DMS53 treated with DMSO at 0.1 percent for 48 hours (cell line): ENCODE measurements around the gene CNTD1.
"Not testable (repeated sequence)": the region's sequence is repeated elsewhere in the genome, so short reads cannot be mapped to it uniquely, and the experiment has no call there.

Experiments used
- DNase-seq: peaks from one replicate; lab custom pipeline; 2025; ENCODE audit not compliant: unreplicated experiment; lab: John Stamatoyannopoulos, UW

CNTD1 gene

GRCh38 chr17:42798383-42799380, at the start of gene CNTD1, which contains the start of gene COA3:
Gene CNTD1, plus strand, starts transcription at chr17:42798861. Its CDS starts 207 bp downstream, at chr17:42799068.
Gene COA3, minus strand, starts transcription at chr17:42798704. Its CDS starts 23 bp downstream, at chr17:42798681.
- peak; percentile 82 for DNase-seq

GRCh38 chr17:42748908-42749798, 49.5 kb upstream of the CNTD1 start:
- DNase-seq = no peak

- DNase-seq = no peak
Measured at GRCh38 chr17:42750739-42751344, 47.8 kb upstream of the CNTD1 start.

GRCh38 chr17:42751628-42752027, 47.0 kb upstream of the CNTD1 start:
- no peak for DNase-seq

- peak; percentile 74 for DNase-seq
Measured at GRCh38 chr17:42754782-42755181, 43.9 kb upstream of the CNTD1 start.

- no peak for DNase-seq
Measured at GRCh38 chr17:42759982-42760651, 38.5 kb upstream of the CNTD1 start.

GRCh38 chr17:42760652-42761581, 37.7 kb upstream of the CNTD1 start, which contains the start of gene RAMP2:
Gene RAMP2, plus strand, starts transcription at chr17:42761227. Its CDS starts 35 bp downstream, at chr17:42761262.
- no peak for DNase-seq

GRCh38 chr17:42761638-42762037, 37.0 kb upstream of the CNTD1 start:
- DNase-seq = no peak

- DNase-seq = no peak
Measured at GRCh38 chr17:42766124-42766523, 32.5 kb upstream of the CNTD1 start.

- DNase-seq = no peak
Measured at GRCh38 chr17:42767512-42767911, 31.1 kb upstream of the CNTD1 start.

GRCh38 chr17:42768006-42768405, 30.7 kb upstream of the CNTD1 start:
- DNase-seq = not testable (repeated sequence)

- not testable (repeated sequence) for DNase-seq
Measured at GRCh38 chr17:42769964-42770363, 28.7 kb upstream of the CNTD1 start.

- no peak for DNase-seq
Measured at GRCh38 chr17:42772945-42773289, 25.7 kb upstream of the CNTD1 start.

GRCh38 chr17:42773290-42774035, 25.2 kb upstream of the CNTD1 start, which contains the start of gene VPS25:
Gene VPS25, plus strand, starts transcription at chr17:42773449. Its CDS starts 27 bp downstream, at chr17:42773476.
- DNase-seq = peak; percentile 87

GRCh38 chr17:42774066-42774745, 24.5 kb upstream of the CNTD1 start:
- no peak for DNase-seq

- DNase-seq = no peak
Measured at GRCh38 chr17:42775534-42776098, 23.0 kb upstream of the CNTD1 start.

- no peak for DNase-seq
Measured at GRCh38 chr17:42778570-42778969, 20.1 kb upstream of the CNTD1 start.
